NCI-H82 treated with DMSO at 0.1 percent for 48 hours (cell line): ENCODE data around the gene TRMT2B.
"Not testable (repeated sequence)": the region's sequence is repeated elsewhere in the genome, so short reads cannot be mapped to it uniquely, and the experiment has no call there.

ENCODE experiments used
- DNase-seq: peaks from one replicate; lab custom pipeline; 2025; ENCODE audit not compliant: unreplicated experiment; lab: John Stamatoyannopoulos, UW

Gene TRMT2B

GRCh38 chrX:101012031-101012430 is 39.9 kb downstream of the TRMT2B start:
- not testable (repeated sequence) for DNase-seq

- DNase-seq, result no peak
These were observed 42.8 kb downstream of the TRMT2B start for GRCh38 chrX:101009090-101009489.

- DNase-seq, result no peak
These were observed 52.5 kb downstream of the TRMT2B start for GRCh38 chrX:100999451-100999850.

GRCh38 chrX:100995469-100995868 is 56.4 kb downstream of the TRMT2B start:
- no peak for DNase-seq

GRCh38 chrX:100994352-100995281 is 57.3 kb downstream of the TRMT2B start:
- no peak for DNase-seq

- no peak for DNase-seq
These were observed 61.8 kb downstream of the TRMT2B start for GRCh38 chrX:100990139-100990538.

GRCh38 chrX:100984818-100985217 is 67.1 kb downstream of the TRMT2B start:
- DNase-seq, result no peak

- DNase-seq, result not testable (repeated sequence)
These were observed 70.4 kb downstream of the TRMT2B start for GRCh38 chrX:100981498-100981845.

- no peak for DNase-seq
These were observed 71.1 kb downstream of the TRMT2B start for GRCh38 chrX:100980608-100981497.

GRCh38 chrX:100979881-100980607 is 71.9 kb downstream of the TRMT2B start:
- DNase-seq, result no peak

- no peak for DNase-seq
These were observed 75.7 kb downstream of the TRMT2B start for GRCh38 chrX:100976211-100976610.

- DNase-seq, result no peak
These were observed 76.7 kb downstream of the TRMT2B start for GRCh38 chrX:100975212-100975611.

GRCh38 chrX:100973411-100973810 is 78.5 kb downstream of the TRMT2B start:
- DNase-seq, result no peak

GRCh38 chrX:100969936-100970335 is 82.0 kb downstream of the TRMT2B start:
- DNase-seq, result no peak

GRCh38 chrX:100969408-100969807 is 82.5 kb downstream of the TRMT2B start, which contains the start of gene ARL13A:
Gene ARL13A (plus strand): TSS chrX:100969708. CDS start chrX:100973690, 3,982 bp downstream.
- no peak for DNase-seq

- no peak for DNase-seq
These were observed 87.5 kb downstream of the TRMT2B start for GRCh38 chrX:100964362-100964761.

- DNase-seq, result no peak
These were observed 89.1 kb downstream of the TRMT2B start for GRCh38 chrX:100962811-100963210.
